ENCODE results near the gene PCDHA8.
A peak's percentile ranks its signal among the peaks of the same experiment; 100 is the strongest.
"Not testable (repeated sequence)": the region's sequence is repeated elsewhere in the genome, so short reads cannot be mapped to it uniquely, and the experiment has no call there.

The PCDHA8 gene

DNA sequence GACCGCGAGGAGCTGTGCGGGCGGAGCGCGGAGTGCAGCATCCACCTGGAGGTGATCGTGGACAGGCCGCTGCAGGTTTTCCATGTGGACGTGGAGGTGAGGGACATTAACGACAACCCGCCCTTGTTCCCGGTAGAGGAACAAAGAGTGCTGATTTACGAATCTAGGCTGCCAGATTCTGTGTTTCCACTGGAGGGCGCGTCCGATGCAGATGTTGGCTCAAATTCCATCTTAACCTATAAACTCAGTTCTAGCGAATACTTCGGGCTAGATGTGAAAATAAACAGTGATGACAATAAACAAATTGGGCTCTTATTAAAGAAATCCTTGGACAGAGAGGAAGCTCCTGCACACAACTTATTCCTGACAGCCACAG, 12.6 kb upstream of the PCDHA8 start:
- intact Hi-C loops (cut with DNase I): no loop called here
- DNase-seq: no peak

DNA sequence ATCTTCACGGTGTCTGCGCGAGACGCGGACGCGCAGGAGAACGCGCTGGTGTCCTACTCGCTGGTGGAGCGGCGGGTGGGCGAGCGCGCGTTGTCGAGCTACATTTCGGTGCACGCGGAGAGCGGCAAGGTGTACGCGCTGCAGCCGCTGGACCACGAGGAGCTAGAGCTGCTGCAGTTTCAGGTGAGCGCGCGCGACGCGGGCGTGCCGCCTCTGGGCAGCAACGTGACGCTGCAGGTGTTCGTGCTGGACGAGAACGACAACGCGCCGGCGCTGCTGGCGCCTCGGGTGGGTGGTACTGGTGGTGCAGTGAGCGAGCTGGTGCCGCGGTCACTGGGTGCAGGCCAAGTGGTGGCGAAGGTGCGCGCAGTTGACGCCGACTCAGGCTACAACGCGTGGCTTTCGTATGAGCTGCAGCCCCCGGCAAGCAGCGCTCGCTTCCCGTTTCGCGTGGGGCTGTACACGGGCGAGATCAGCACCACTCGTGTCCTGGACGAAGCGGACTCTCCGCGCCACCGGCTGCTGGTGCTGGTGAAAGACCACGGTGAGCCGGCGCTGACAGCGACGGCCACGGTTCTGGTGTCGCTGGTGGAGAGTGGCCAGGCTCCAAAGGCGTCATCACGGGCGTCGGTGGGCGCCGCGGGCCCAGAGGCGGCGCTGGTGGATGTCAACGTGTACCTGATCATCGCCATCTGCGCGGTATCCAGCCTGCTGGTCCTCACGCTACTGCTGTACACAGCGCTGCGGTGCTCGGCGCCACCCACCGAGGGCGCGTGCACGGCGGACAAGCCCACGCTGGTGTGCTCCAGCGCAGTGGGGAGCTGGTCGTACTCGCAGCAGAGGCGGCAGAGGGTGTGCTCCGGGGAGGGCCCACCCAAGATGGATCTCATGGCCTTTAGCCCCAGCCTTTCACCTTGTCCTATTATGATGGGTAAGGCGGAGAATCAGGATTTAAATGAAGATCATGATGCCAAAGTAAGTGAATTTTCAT, 11.2 kb upstream of the PCDHA8 start:
- peak in 3 of 10 donors; percentile 50 to 76 (median 59) for DNase-seq
- intact Hi-C loops (cut with DNase I): not testable (repeated sequence)

DNA sequence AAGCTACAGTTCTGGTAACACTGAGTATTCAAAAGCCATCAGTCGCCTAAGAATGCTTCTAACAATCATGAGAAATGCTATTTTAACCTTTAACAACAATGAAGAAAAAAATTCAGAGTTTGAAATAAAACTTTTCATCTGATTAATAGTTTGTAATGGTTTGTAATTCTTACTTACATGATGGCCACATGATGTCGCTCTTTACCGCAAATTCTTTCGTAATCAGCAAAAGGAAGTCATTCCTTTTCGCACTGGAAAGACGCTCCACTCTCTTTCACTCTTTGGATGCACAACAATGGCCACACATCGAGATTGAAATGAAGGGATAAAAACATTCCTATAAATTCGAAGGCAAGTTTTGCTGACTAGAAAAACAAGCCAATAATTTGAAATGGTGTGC, 7.0 kb upstream of the PCDHA8 start, which contains the start of gene PCDHA7:
PCDHA7 (plus strand) TSS at position 277 of the 400 bp plus-strand sequence; CDS start at position 392, 115 bp downstream.
- intact Hi-C loops (cut with DNase I): no loop called here
- no peak for DNase-seq

- intact Hi-C loops (cut with DNase I): not testable (repeated sequence)
- DNase-seq: peak in 2 of 10 donors; percentile 57
These were observed 6.5 kb upstream of the PCDHA8 start for GRCh38 chr5:140834439-140835008.

DNA sequence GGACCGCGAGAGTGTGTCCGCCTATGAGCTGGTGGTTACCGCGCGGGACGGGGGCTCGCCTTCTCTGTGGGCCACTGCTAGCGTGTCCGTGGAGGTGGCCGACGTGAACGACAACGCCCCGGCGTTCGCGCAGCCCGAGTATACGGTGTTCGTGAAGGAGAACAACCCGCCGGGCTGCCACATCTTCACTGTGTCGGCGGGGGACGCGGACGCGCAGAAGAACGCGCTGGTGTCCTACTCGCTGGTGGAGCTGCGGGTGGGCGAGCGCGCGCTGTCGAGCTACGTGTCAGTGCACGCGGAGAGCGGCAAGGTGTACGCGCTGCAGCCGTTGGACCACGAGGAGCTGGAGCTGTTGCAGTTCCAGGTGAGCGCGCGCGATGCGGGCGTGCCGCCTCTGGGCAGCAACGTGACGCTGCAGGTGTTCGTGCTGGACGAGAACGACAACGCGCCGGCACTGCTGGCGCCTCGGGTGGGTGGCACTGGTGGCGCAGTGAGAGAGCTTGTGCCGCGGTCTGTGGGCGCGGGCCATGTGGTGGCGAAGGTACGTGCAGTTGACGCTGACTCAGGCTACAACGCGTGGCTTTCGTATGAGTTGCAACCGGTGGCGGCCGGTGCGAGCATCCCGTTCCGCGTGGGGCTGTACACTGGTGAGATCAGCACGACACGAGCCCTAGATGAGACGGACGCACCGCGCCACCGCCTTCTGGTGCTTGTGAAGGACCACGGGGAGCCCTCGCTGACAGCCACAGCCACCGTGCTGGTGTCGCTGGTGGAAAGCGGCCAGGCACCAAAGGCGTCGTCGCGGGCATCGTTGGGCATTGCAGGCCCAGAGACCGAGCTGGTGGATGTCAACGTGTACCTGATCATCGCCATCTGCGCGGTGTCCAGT, 5.1 kb upstream of the PCDHA8 start:
- DNase-seq: peak in 2 of 10 donors; percentile 71 to 84
- intact Hi-C loops (cut with DNase I): no loop called here

- peak in 2 of 10 donors; percentile 55 to 74 for DNase-seq
These were observed 2.1 kb downstream of the PCDHA8 start for GRCh38 chr5:140842798-140843733.

DNA sequence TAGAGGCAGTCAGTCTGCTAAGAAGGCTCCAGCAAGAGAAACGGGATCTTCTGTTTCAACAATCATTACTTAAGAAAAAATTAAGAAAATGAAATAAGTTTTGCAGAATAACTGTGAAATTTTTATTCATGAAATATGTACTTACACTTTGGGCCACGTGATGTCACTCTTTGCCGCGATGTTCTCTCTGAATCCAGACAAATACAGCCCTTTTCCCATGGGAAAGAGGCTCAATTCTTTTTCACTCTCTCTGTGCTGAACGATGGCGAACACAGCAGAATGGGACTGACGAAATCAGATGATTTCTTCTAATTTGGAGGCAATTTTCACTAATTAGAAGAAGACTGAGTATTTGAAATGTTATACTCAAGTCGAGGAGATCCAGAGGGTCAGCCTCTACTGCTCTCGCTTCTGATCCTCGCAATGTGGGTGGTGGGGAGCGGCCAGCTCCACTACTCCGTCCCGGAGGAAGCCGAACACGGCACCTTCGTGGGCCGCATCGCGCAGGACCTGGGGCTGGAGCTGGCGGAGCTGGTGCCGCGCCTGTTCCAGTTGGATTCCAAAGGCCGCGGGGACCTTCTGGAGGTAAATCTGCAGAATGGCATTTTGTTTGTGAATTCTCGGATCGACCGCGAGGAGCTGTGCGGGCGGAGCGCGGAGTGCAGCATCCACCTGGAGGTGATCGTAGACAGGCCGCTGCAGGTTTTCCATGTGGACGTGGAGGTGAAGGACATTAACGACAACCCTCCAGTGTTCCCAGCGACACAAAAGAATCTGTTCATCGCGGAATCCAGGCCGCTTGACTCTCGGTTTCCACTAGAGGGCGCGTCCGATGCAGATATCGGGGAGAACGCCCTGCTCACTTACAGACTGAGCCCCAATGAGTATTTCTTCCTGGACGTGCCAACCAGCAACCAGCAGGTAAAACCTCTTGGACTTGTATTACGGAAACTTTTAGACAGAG, 7.4 kb downstream of the PCDHA8 start, which contains the start of gene PCDHA9:
PCDHA9 (plus strand) TSS at position 244 of the 964 bp plus-strand sequence; CDS start at position 358, 114 bp downstream.
- intact Hi-C loops (cut with DNase I): not testable (repeated sequence)
- DNase-seq: peak in 1 of 10 donors; percentile 55

More at GRCh38 chr5:140842798-140843733, 2.1 kb downstream of the PCDHA8 start:
- intact Hi-C loops (cut with DNase I): no loop called here

DNA sequence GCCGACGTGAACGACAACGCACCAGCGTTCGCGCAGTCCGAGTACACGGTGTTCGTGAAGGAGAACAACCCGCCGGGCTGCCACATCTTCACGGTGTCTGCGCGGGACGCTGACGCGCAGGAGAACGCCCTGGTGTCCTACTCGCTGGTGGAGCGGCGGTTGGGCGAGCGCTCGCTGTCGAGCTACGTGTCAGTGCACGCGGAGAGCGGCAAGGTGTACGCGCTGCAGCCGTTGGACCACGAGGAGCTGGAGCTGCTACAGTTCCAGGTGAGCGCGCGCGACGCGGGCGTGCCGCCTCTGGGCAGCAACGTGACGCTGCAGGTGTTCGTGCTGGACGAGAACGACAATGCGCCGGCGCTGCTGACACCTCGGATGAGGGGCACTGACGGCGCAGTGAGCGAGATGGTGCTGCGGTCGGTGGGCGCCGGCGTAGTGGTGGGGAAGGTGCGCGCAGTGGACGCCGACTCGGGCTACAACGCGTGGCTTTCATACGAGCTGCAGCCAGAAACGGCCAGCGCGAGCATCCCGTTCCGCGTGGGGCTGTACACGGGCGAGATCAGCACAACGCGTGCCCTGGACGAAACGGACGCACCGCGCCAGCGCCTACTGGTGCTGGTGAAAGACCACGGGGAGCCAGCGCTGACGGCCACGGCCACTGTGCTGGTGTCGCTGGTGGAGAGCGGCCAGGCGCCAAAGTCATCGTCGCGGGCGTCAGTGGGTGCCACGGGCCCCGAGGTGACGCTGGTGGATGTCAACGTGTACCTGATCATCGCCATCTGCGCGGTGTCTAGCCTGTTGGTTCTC, 9.0 kb downstream of the PCDHA8 start:
- intact Hi-C loops (cut with DNase I): not testable (repeated sequence)
- DNase-seq: peak in 1 of 10 donors; percentile 77

DNA sequence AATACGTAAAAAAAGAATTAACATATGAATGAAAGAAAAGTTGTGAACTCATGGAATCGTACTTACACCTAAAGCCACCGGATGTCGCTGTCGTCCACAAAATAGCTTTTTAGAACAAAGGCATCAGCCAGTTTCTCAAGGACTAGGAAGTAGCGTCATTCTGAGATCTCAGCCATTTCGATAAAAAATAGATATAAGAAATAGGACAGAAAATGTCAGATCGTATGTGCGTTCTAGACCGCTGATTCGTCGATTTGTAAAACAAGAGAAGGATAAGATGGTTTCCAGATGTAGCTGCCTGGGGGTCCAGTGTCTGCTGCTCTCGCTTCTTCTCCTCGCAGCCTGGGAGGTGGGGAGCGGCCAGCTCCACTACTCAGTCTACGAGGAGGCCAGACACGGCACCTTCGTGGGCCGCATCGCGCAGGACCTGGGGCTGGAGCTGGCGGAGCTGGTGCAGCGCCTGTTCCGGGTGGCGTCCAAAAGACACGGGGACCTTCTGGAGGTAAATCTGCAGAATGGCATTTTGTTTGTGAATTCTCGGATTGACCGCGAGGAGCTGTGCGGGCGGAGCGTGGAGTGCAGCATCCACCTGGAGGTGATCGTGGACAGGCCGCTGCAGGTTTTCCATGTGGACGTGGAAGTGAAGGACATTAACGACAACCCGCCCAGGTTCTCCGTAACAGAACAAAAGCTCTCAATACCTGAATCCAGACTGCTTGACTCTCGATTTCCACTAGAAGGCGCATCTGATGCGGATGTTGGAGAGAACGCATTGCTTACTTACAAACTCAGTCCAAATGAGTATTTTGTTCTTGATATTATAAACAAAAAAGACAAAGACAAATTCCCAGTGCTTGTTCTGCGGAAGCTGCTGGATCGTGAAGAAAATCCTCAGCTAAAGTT, 15.0 kb downstream of the PCDHA8 start, which contains the start of gene PCDHA10:
PCDHA10 (plus strand) TSS at position 126 of the 903 bp plus-strand sequence; CDS start at position 278, 152 bp downstream.
- intact Hi-C loops (cut with DNase I): no loop called here

DNA sequence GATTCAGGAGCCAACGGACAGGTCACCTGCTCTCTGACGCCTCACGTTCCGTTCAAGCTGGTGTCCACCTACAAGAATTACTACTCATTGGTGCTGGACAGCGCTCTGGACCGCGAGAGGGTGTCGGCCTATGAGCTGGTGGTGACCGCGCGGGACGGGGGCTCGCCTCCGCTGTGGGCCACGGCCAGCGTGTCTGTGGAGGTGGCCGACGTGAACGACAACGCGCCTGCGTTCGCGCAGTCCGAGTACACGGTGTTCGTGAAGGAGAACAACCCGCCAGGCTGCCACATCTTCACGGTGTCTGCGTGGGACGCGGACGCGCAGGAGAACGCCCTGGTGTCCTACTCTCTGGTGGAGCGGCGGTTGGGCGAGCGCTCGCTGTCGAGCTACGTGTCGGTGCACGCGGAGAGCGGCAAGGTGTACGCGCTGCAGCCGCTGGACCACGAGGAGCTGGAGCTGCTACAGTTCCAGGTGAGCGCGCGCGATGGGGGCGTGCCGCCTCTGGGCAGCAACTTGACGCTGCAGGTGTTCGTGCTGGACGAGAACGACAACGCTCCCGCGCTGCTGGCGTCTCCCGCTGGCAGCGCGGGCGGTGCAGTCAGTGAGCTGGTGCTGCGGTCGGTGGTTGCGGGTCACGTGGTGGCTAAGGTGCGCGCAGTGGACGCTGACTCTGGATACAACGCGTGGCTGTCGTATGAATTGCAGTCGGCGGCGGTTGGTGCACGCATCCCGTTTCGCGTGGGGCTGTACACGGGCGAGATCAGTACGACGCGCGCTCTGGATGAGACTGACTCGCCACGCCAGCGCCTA, 16.4 kb downstream of the PCDHA8 start:
- intact Hi-C loops (cut with DNase I): no loop called here
- DNase-seq: peak in 1 of 10 donors; percentile 81

More for the DNA sequence above, 15.0 kb downstream of the PCDHA8 start, which contains the start of gene PCDHA10:
- peak in 1 of 10 donors; percentile 75 for DNase-seq

GRCh38 chr5:140857987-140858240, 16.9 kb downstream of the PCDHA8 start:
- intact Hi-C loops (cut with DNase I): no loop called here
- DNase-seq: no peak

GRCh38 chr5:140862441-140863295, 21.7 kb downstream of the PCDHA8 start:
- intact Hi-C loops (cut with DNase I): no loop called here
- peak in 1 of 10 donors; percentile 74 for DNase-seq

DNA sequence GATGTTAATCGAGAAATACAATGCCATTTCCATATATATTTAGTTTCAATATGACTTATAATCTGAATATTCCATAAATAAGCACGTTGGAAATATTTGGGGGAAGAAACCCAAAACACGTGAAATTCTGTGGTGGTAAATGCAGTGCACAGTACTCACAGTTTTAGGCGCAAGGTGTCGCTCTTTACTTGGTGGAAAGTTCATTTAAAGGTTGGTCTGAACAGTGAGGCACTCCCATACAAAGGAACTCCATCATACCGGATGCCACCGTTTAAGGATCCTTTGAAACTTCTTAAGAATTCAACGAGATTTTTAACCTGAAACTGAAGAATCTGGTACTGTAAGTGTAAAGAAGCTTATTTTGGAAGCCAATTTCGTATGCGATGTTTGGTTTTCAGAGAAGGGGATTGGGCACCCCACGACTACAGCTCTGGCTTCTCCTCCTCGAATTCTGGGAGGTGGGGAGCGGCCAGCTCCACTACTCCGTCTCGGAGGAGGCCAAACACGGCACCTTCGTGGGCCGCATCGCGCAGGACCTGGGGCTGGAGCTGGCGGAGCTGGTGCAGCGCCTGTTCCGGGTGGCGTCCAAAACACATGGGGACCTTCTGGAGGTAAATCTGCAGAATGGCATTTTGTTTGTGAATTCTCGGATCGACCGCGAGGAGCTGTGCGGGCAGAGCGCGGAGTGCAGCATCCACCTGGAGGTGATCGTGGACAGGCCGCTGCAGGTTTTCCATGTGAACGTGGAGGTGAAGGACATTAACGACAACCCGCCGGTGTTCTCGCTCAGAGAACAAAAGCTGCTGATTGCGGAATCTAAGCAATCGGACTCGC, 28.0 kb downstream of the PCDHA8 start, which contains the start of gene PCDHA11:
PCDHA11 (plus strand) TSS at position 237 of the 834 bp plus-strand sequence; CDS start at position 384, 147 bp downstream.
- intact Hi-C loops (cut with DNase I): loop anchor here (2.0 kb wide), 1 partner anchor 172 kb away; no protein-coding TSS in a partner anchor
- peak in 2 of 10 donors; percentile 5 to 75 for DNase-seq
